Ascending aorta (tissue), 2 donors: ENCODE data around the gene FASTKD3. TPM values are rescaled to one million over a fixed set of nuclear protein-coding genes. Genes with fewer than 3 reads are reported as not detected.

Source experiments
- DNase-seq, 2 donors: peaks; one replicate each; pipeline ENCODE4 v3.0.0-alpha.2; 2019; ENCODE audit warnings: low spot score in 2 of 2
- H3K27ac ChIP-seq, 2 donors: fragments of 200-600 bp; sonication (generic); one replicate each; pipeline ENCODE4 v1.5.1; 2016 to 2017; ENCODE audit warnings: mild to moderate bottlenecking in 1 of 2
- H3K27me3 ChIP-seq: fragments of 200-600 bp; sonication (generic); one replicate; pipeline ENCODE4 v1.5.1; 2017
- H3K36me3 ChIP-seq, 2 donors: fragments of 200-600 bp; sonication (generic); one replicate each; pipeline ENCODE4 v1.5.1; 2016
- H3K4me1 ChIP-seq, 2 donors: fragments of 200-600 bp; sonication (generic); one replicate each; pipeline ENCODE4 v1.5.1; 2016 to 2017; ENCODE audit warnings: mild to moderate bottlenecking in 1 of 2
- H3K4me3 ChIP-seq, 2 donors: fragments of 200-600 bp; sonication (generic); one replicate each; pipeline ENCODE4 v1.5.1; 2016 to 2017; ENCODE audit warnings: mild to moderate bottlenecking in 1 of 2
- H3K9me3 ChIP-seq, 2 donors: fragments of 200-600 bp; sonication (generic); one replicate each; pipeline ENCODE4 v1.5.1; 2016
- intact Hi-C: fragments of 100-400 bp; cut with DNase I; formaldehyde crosslinking; loops from one replicate; pipeline ENCODE4 v1.15.1; 2023
- total RNA-seq: library from RNA; depleted of rRNA; stranded (reverse); fragments of >200 nt; gene quantifications from one replicate; pipeline ENCODE4 v1.1.0, GENCODE V29; 2016
- TF ChIP-seq, protein P1 (sequence below), 3 experiments: fragments of 200-600 bp in 2 of 3; fragments of 450-650 bp in 1 of 3; sonication (generic) in 2 of 3; IDR thresholded peaks; one replicate each; pipeline ENCODE4 v1.5.1; 2016 to 2019; ENCODE audit warnings: antibody characterized with exemption in 3 of 3, mild to moderate bottlenecking in 1 of 3, moderate library complexity in 1 of 3

FASTKD3 gene
- total RNA-seq, 1 donor from 2014 or later = not detected

DNA sequence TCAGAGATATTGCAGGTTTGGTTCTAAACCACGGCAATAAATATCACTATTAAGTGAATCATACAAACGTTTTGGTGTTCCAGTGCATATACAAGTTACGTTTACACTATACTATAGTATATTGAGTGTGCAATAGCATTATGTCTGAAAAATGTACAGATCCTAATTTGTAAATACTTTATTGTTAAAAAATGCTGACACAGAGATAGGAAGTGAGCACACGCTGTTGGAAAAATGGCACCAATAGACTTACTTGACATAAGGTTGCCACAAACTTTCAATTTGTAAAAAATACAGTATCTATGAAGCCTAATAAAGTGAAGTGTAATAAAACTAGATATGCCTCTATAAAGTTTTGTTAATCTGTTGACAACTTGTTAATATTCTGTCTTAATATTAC is 33.8 kb downstream of the FASTKD3 start:
- intact Hi-C loops = no loop called here
- TF ChIP-seq, protein P1, sequence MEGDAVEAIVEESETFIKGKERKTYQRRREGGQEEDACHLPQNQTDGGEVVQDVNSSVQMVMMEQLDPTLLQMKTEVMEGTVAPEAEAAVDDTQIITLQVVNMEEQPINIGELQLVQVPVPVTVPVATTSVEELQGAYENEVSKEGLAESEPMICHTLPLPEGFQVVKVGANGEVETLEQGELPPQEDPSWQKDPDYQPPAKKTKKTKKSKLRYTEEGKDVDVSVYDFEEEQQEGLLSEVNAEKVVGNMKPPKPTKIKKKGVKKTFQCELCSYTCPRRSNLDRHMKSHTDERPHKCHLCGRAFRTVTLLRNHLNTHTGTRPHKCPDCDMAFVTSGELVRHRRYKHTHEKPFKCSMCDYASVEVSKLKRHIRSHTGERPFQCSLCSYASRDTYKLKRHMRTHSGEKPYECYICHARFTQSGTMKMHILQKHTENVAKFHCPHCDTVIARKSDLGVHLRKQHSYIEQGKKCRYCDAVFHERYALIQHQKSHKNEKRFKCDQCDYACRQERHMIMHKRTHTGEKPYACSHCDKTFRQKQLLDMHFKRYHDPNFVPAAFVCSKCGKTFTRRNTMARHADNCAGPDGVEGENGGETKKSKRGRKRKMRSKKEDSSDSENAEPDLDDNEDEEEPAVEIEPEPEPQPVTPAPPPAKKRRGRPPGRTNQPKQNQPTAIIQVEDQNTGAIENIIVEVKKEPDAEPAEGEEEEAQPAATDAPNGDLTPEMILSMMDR (IDR thresholded peaks at IDR 0.05) = no peak
- Histone ChIP-seq H3K4me1 (no peaks in the 10 kb centered on the region), H3K36me3 (no peaks in the 10 kb centered on the region), H3K27me3 (no peaks in the 10 kb centered on the region), H3K27ac (no peak overlapping the region), H3K4me3 (no peak overlapping the region), H3K9me3 (no peaks in the 10 kb centered on the region)
- DNase-seq = no peak

DNA sequence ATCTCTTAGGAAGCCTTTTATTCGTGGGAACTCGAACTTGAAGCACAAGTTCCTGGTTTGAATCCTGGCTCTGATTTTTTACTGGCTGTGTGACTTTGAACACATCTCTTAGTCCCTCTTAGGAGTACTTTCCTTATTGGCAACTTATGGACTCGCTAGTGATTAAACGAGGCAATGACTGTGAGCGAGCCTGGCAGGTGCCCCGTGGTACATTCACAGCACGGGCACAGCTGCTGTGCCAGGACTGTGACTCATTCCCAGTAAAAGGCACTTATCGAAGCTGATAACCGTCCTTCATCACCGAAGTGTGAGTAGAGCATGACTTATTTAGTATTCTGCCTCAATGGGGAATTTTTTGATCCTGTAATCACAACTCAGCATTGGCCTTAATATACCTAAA is 40.6 kb downstream of the FASTKD3 start:
- intact Hi-C loops = no loop called here
- no peaks in the 10 kb centered on the region for H3K4me1 ChIP-seq

DNA sequence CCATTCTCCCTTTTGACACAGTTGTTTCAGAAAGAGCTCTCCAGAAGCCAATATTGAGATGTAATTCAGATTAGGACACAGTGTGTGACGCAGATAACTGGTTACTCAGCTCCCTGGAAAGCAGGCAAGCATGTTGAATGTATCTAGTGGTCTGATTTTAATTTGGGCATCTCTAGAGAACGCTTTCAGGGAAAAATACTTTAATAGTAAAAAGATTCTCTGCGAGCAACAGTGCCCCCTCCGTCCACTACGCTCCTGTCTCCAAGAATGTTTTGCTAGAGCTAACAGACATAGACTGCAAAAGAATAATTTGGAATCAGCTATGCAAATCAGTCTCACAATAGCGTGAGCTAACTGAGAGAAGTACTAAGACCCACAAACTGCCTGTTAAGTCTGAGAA is 41.2 kb downstream of the FASTKD3 start:
- peaks cover 0 to 4% of the 10 kb centered on the region in 2 donors for H3K36me3 ChIP-seq
- H3K27me3 ChIP-seq = no peaks in the 10 kb centered on the region
- intact Hi-C loops = no loop called here
- no peaks in the 10 kb centered on the region for H3K9me3 ChIP-seq
- H3K4me3 ChIP-seq = no peak overlapping the region
- H3K27ac ChIP-seq = no peak overlapping the region
- TF ChIP-seq, protein P1 (IDR thresholded peaks at IDR 0.05) = no peak
- DNase-seq = no peak
- no peaks in the 10 kb centered on the region for H3K4me1 ChIP-seq

More for the DNA sequence above, 40.6 kb downstream of the FASTKD3 start:
- TF ChIP-seq, protein P1 (IDR thresholded peaks at IDR 0.05) = no peak
- no peak for DNase-seq
- Histone ChIP-seq H3K9me3 (no peaks in the 10 kb centered on the region), H3K36me3 (peaks cover 0 to 4% of the 10 kb centered on the region in 2 donors), H3K27me3 (no peaks in the 10 kb centered on the region), H3K4me3 (no peak overlapping the region), H3K27ac (no peak overlapping the region)

DNA sequence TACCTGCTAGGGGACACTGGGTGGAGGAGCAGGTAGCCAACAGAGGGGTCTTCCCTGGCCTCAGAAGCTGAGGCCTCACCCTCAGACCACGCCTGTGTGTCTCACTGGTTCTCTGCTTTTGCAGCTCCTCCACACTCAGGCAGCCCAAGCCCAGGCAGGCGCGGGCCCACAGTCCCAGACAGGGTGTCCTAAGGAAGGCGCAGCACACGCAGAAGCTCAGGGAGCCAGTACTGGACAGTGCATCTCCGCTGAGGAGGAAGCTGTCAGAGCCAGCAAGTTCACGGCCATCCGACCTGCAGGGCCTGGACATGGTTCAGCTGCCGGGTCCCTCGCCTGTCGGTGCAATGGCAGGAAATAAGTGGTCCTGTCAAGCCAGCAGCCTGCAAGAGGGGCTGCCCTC is 43.2 kb downstream of the FASTKD3 start:
- no peaks in the 10 kb centered on the region for H3K9me3 ChIP-seq
- no peak for DNase-seq
- H3K27me3 ChIP-seq = no peaks in the 10 kb centered on the region
- intact Hi-C loops = no loop called here
- H3K4me1 ChIP-seq = no peaks in the 10 kb centered on the region
- H3K36me3 ChIP-seq = peaks cover 0 to 4% of the 10 kb centered on the region in 2 donors
- no peak overlapping the region for H3K4me3 ChIP-seq
- no peak overlapping the region for H3K27ac ChIP-seq
- TF ChIP-seq, protein P1 (IDR thresholded peaks at IDR 0.05) = no peak

DNA sequence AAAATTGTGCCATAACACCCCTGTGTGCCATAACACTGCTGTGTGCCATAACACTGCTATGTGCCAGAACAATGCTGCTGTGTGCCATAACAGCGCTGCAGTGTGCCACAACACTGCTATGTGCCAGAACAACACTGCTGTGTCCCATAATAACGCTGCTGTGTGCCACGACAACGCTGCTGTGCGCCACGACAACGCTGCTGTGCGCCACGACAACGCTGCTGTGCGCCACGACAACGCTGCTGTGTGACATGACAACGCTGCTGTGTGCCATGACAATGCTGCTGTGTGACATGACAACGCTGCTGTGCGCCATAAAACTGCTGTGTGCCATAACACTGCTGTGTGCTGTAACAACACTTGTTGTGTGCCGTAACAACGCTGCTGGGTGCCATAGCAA is 43.8 kb downstream of the FASTKD3 start:
- TF ChIP-seq, protein P1 (IDR thresholded peaks at IDR 0.05) = no peak
- Histone ChIP-seq H3K4me3 (no peak overlapping the region), H3K27ac (no peak overlapping the region), H3K4me1 (no peaks in the 10 kb centered on the region), H3K36me3 (peaks cover 0 to 7% of the 10 kb centered on the region in 2 donors), H3K9me3 (no peaks in the 10 kb centered on the region), H3K27me3 (no peaks in the 10 kb centered on the region)
- intact Hi-C loops = no loop called here
- no peak for DNase-seq

DNA sequence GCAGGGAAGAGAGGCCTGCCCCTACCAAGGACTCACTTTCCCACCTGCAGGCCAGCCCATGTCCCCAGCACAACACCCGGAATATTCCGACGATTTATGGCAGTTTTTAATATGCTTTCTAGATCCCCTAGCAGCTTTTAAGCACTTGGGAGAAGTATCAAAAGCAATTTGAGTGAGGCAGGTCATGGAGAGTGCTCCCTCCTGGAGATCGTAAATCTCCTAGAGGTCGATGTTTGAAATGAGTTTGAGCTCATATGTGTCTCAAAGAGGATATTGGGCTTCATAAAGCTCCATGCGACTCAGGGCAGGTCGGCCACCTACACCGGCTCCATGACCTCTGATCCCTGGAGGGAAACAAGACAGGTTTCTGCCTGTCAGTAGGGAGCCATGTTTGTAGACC is 45.2 kb downstream of the FASTKD3 start:
- Histone ChIP-seq H3K27ac (no peak overlapping the region), H3K4me1 (no peaks in the 10 kb centered on the region), H3K9me3 (no peaks in the 10 kb centered on the region), H3K4me3 (no peak overlapping the region), H3K36me3 (peaks cover 0 to 7% of the 10 kb centered on the region in 2 donors), H3K27me3 (no peaks in the 10 kb centered on the region)
- DNase-seq = peak in 1 of 2 donors; percentile 27
- TF ChIP-seq, protein P1 (IDR thresholded peaks at IDR 0.05) = no peak
- intact Hi-C loops = no loop called here
